GM23338 (cell line): ENCODE measurements around the gene IER5L. TPM values are rescaled to one million over a fixed set of nuclear protein-coding genes. Genes with fewer than 3 reads are reported as not detected.

Experiments used
- CREB1 ChIP-seq: fragments of 250-450 bp; sonication (Bioruptor Pico); IDR thresholded peaks from 2 replicates; pipeline ENCODE4 v1.5.0; 2020; ENCODE audit warnings: low read depth, mild to moderate bottlenecking, moderate library complexity
- EZH2 ChIP-seq: fragments of 200-600 bp; sonication (generic); IDR thresholded peaks from one replicate; pipeline ENCODE4 v1.8.0; 2017; ENCODE audit warnings: antibody characterized with exemption, mild to moderate bottlenecking, low read depth; ENCODE audit not compliant: unreplicated experiment
- JUNB ChIP-seq: IDR thresholded peaks from one replicate; pipeline ENCODE4 v1.6.1; 2016; ENCODE audit warnings: antibody characterized with exemption; ENCODE audit not compliant: unreplicated experiment
- polyA plus RNA-seq: library from polyadenylated mRNA; unstranded; fragments of >200 nt; fragmentation: Nextera tagmentation; extraction: Ambion mirVana; gene quantifications from 2 replicates; pipeline ENCODE4 v1.2.1, GENCODE V29; 2016
- total RNA-seq: library from RNA; depleted of rRNA; stranded (reverse); fragments of >200 nt; shearing (Covaris generic); gene quantifications from 2 replicates; pipeline ENCODE4 v1.2.3, GENCODE V29; 2014
- TF ChIP-seq, protein P1 (sequence below): fragments of 250-450 bp; sonication (Bioruptor Pico); IDR thresholded peaks from 2 replicates; pipeline ENCODE4 v1.5.0; 2020; ENCODE audit warnings: mild to moderate bottlenecking, moderate library complexity
- TF ChIP-seq, protein P2 (sequence below): IDR thresholded peaks from 2 replicates; pipeline ENCODE4 v1.6.1; 2016; ENCODE audit warnings: antibody characterized with exemption
- TF ChIP-seq, protein P3 (sequence below): IDR thresholded peaks from one replicate; pipeline ENCODE4 v1.6.1; 2018; ENCODE audit warnings: antibody characterized with exemption; ENCODE audit not compliant: unreplicated experiment

Gene IER5L
- total and polyA plus RNA-seq, 2 experiments from 2014 or later, result 0.19 to 0.90 TPM

DNA sequence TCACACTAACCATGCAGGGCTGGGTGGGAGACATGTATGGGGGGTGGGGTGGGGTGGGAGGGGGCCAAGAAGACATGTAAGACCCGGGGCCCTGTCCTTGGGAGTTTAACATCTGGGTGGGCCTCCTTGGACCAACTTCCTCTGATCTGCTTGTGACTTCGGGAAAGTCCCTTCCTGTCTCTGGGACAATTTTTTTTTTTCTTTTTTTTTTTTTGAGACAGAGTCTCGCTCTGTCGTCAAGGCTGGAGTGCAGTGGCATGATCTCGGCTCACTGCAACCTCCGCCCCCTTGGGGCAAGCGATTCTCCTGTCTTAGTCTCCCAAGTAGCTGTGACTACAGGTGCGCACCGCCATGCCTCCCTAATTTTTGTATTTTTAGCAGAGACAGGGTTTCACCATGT is 23.8 kb upstream of the IER5L start (continued):
- TF ChIP-seq, protein P1, sequence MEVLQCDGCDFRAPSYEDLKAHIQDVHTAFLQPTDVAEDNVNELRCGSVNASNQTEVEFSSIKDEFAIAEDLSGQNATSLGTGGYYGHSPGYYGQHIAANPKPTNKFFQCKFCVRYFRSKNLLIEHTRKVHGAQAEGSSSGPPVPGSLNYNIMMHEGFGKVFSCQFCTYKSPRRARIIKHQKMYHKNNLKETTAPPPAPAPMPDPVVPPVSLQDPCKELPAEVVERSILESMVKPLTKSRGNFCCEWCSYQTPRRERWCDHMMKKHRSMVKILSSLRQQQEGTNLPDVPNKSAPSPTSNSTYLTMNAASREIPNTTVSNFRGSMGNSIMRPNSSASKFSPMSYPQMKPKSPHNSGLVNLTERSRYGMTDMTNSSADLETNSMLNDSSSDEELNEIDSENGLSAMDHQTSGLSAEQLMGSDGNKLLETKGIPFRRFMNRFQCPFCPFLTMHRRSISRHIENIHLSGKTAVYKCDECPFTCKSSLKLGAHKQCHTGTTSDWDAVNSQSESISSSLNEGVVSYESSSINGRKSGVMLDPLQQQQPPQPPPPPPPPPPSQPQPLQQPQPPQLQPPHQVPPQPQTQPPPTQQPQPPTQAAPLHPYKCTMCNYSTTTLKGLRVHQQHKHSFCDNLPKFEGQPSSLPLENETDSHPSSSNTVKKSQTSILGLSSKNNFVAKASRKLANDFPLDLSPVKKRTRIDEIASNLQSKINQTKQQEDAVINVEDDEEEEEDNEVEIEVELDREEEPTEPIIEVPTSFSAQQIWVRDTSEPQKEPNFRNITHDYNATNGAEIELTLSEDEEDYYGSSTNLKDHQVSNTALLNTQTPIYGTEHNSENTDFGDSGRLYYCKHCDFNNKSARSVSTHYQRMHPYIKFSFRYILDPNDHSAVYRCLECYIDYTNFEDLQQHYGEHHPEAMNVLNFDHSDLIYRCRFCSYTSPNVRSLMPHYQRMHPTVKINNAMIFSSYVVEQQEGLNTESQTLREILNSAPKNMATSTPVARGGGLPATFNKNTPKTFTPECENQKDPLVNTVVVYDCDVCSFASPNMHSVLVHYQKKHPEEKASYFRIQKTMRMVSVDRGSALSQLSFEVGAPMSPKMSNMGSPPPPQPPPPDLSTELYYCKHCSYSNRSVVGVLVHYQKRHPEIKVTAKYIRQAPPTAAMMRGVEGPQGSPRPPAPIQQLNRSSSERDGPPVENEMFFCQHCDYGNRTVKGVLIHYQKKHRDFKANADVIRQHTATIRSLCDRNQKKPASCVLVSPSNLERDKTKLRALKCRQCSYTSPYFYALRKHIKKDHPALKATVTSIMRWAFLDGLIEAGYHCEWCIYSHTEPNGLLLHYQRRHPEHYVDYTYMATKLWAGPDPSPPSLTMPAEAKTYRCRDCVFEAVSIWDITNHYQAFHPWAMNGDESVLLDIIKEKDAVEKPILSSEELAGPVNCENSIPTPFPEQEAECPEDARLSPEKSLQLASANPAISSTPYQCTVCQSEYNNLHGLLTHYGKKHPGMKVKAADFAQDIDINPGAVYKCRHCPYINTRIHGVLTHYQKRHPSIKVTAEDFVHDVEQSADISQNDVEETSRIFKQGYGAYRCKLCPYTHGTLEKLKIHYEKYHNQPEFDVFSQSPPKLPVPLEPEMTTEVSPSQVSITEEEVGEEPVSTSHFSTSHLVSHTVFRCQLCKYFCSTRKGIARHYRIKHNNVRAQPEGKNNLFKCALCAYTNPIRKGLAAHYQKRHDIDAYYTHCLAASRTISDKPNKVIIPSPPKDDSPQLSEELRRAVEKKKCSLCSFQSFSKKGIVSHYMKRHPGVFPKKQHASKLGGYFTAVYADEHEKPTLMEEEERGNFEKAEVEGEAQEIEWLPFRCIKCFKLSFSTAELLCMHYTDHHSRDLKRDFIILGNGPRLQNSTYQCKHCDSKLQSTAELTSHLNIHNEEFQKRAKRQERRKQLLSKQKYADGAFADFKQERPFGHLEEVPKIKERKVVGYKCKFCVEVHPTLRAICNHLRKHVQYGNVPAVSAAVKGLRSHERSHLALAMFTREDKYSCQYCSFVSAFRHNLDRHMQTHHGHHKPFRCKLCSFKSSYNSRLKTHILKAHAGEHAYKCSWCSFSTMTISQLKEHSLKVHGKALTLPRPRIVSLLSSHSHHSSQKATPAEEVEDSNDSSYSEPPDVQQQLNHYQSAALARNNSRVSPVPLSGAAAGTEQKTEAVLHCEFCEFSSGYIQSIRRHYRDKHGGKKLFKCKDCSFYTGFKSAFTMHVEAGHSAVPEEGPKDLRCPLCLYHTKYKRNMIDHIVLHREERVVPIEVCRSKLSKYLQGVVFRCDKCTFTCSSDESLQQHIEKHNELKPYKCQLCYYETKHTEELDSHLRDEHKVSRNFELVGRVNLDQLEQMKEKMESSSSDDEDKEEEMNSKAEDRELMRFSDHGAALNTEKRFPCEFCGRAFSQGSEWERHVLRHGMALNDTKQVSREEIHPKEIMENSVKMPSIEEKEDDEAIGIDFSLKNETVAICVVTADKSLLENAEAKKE (CRISPR knock-in tag), result no peak
- TF ChIP-seq CREB1 (no peak), JUNB (no peak), EZH2 (no peak)
- TF ChIP-seq, protein P2, sequence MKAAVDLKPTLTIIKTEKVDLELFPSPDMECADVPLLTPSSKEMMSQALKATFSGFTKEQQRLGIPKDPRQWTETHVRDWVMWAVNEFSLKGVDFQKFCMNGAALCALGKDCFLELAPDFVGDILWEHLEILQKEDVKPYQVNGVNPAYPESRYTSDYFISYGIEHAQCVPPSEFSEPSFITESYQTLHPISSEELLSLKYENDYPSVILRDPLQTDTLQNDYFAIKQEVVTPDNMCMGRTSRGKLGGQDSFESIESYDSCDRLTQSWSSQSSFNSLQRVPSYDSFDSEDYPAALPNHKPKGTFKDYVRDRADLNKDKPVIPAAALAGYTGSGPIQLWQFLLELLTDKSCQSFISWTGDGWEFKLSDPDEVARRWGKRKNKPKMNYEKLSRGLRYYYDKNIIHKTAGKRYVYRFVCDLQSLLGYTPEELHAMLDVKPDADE, result no peak
- TF ChIP-seq, protein P3, sequence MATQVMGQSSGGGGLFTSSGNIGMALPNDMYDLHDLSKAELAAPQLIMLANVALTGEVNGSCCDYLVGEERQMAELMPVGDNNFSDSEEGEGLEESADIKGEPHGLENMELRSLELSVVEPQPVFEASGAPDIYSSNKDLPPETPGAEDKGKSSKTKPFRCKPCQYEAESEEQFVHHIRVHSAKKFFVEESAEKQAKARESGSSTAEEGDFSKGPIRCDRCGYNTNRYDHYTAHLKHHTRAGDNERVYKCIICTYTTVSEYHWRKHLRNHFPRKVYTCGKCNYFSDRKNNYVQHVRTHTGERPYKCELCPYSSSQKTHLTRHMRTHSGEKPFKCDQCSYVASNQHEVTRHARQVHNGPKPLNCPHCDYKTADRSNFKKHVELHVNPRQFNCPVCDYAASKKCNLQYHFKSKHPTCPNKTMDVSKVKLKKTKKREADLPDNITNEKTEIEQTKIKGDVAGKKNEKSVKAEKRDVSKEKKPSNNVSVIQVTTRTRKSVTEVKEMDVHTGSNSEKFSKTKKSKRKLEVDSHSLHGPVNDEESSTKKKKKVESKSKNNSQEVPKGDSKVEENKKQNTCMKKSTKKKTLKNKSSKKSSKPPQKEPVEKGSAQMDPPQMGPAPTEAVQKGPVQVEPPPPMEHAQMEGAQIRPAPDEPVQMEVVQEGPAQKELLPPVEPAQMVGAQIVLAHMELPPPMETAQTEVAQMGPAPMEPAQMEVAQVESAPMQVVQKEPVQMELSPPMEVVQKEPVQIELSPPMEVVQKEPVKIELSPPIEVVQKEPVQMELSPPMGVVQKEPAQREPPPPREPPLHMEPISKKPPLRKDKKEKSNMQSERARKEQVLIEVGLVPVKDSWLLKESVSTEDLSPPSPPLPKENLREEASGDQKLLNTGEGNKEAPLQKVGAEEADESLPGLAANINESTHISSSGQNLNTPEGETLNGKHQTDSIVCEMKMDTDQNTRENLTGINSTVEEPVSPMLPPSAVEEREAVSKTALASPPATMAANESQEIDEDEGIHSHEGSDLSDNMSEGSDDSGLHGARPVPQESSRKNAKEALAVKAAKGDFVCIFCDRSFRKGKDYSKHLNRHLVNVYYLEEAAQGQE, result no peak
